ENCODE data around the gene RALGAPA1.

The RALGAPA1 gene

GRCh38 chr14:35730871-35731270 is 78.2 kb downstream of the RALGAPA1 start:
- no peak overlapping the region for H3K27ac ChIP-seq
- TF ChIP-seq ZFX (IDR thresholded peaks at IDR 0.05) (no peak), CTCF (conservative IDR thresholded peaks at IDR 0.05) (no peak)

- TF ChIP-seq CTCF (conservative IDR thresholded peaks at IDR 0.05) (no peak), ZFX (IDR thresholded peaks at IDR 0.05) (no peak)
- H3K27ac ChIP-seq: no peak overlapping the region
Observed at GRCh38 chr14:35727764-35728163, 81.3 kb downstream of the RALGAPA1 start.

GRCh38 chr14:35725930-35726329 is 83.2 kb downstream of the RALGAPA1 start:
- TF ChIP-seq ZFX (IDR thresholded peaks at IDR 0.05) (no peak), CTCF (conservative IDR thresholded peaks at IDR 0.05) (no peak)

GRCh38 chr14:35715079-35715478 is 94.0 kb downstream of the RALGAPA1 start:
- no peak for TF ChIP-seq CTCF (conservative IDR thresholded peaks at IDR 0.05)
- TF ChIP-seq ZFX (IDR thresholded peaks at IDR 0.05): no peak
- no peak overlapping the region for H3K27ac ChIP-seq

More at GRCh38 chr14:35725930-35726329, 83.2 kb downstream of the RALGAPA1 start:
- H3K27ac ChIP-seq: no peak overlapping the region

- no peak overlapping the region for H3K27ac ChIP-seq
- TF ChIP-seq CTCF (conservative IDR thresholded peaks at IDR 0.05): no peak
- no peak for TF ChIP-seq ZFX (IDR thresholded peaks at IDR 0.05)
Observed at GRCh38 chr14:35712466-35712865, 96.6 kb downstream of the RALGAPA1 start.

- no peak overlapping the region for H3K27ac ChIP-seq
- TF ChIP-seq ZFX (IDR thresholded peaks at IDR 0.05) (no peak), CTCF (conservative IDR thresholded peaks at IDR 0.05) (no peak)
Observed at GRCh38 chr14:35708062-35708461, 101.0 kb downstream of the RALGAPA1 start.

GRCh38 chr14:35705636-35706035 is 103.5 kb downstream of the RALGAPA1 start:
- TF ChIP-seq CTCF (conservative IDR thresholded peaks at IDR 0.05): no peak
- TF ChIP-seq ZFX (IDR thresholded peaks at IDR 0.05): no peak
- no peak overlapping the region for H3K27ac ChIP-seq

Data from C4-2B (cell line).